HCT116 (cell line): ENCODE results near the gene IQCM.

Source experiments
- CTCF ChIP-seq, 3 experiments: fragments of 200-600 bp in 1 of 3; sonication (generic) in 1 of 3; IDR thresholded peaks in 2 of 3; conservative IDR thresholded peaks in 1 of 3; 2 replicates each; pipeline ENCODE4 v1.5.1; 2012 to 2017; ENCODE audit warnings: low read depth in 2 of 3, low read length in 2 of 3, antibody characterized with exemption in 1 of 3, borderline replicate concordance in 1 of 3, control low read depth in 1 of 3, mild to moderate bottlenecking in 1 of 3, mixed read lengths in 1 of 3, mixed run types in 1 of 3, moderate library complexity in 1 of 3; ENCODE audit not compliant: insufficient read depth in 1 of 3
- POLR2A ChIP-seq: IDR thresholded peaks from 2 replicates; pipeline ENCODE4 v1.7.0; 2011; ENCODE audit warnings: borderline replicate concordance; ENCODE audit not compliant: insufficient read depth, insufficient read length; ENCODE audit errors: extremely low read depth
- SRF ChIP-seq: IDR thresholded peaks from 2 replicates; pipeline ENCODE4 v1.6.1; 2012; ENCODE audit warnings: low read depth
- YY1 ChIP-seq: IDR thresholded peaks from 2 replicates; pipeline ENCODE4 v1.6.1; 2011; ENCODE audit warnings: low read length, low read depth, moderate library complexity, mild to moderate bottlenecking; ENCODE audit not compliant: insufficient replicate concordance; ENCODE audit errors: extremely low read depth

DNA sequence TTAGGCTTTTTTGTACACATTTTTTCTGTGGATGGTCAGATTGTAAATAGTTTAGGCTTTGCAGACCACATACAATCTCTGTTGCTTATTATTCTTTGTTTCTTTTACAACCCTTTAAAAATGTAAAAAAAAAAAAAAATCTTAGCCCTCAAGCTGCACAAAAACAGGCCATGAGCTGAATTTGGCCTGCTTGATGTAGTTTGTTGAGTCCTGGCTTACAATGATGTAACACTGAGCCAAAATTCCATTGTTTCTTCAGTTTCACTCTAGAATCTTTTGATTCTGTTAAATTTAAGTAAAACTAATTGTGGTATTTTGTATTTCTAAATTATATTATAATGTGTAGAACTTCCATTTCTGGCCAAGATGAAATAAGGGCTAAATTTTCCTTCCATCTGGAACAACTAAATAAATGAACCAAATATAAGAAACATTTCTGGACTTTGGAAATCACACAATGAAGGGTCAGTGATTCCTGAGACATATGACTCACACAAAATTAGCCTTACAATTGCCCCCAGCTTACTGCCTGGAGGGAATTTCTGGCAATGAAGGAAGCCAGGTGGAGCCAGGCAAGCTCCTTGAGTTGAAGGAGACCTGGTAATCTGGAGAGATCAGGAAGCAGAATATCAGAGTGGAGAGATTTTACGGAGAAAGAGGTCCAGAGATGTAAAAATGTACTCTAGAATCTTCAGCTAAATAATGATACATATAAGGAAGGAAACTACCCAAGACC, 29.8 kb downstream of the IQCM start:
- no peak for TF ChIP-seq POLR2A
- TF ChIP-seq CTCF (IDR thresholded peaks at IDR 0.05 in 2 of 3, conservative IDR thresholded peaks at IDR 0.05 in 1 of 3; ENCODE audit: borderline replicate concordance in 1 of 3, insufficient read depth in 1 of 3, low read depth in 2 of 3, low read length in 2 of 3) = no peak
- no peak for TF ChIP-seq SRF
- TF ChIP-seq YY1 = no peak
